Epithelial cell of proximal tubule (primary cell): Measurements from ENCODE around the gene RHPN2. TPM values are rescaled to one million over a fixed set of nuclear protein-coding genes. Genes with fewer than 3 reads are reported as not detected.
"Not testable (repeated sequence)": the region's sequence is repeated elsewhere in the genome, so short reads cannot be mapped to it uniquely, and the experiment has no call there.

Experiments used
- DNase-seq: peaks from one replicate; pipeline ENCODE4 v3.0.0-alpha.2; 2011; ENCODE audit warnings: low read depth
- H3K4me3 ChIP-seq: 2 replicates; pipeline ENCODE4 v1.5.1; 2011; ENCODE audit warnings: low read depth, mild to moderate bottlenecking, low read length
- total RNA-seq: library from RNA; depleted of rRNA; stranded (reverse); fragments of >200 nt; gene quantifications from 2 replicates; pipeline ENCODE4 v1.2.3, GENCODE V29; 2015
- TF ChIP-seq, protein P1 (sequence below): conservative IDR thresholded peaks from 2 replicates; pipeline ENCODE4 v1.5.1; 2012; ENCODE audit warnings: low read depth, mild to moderate bottlenecking, low read length

RHPN2 gene
- total RNA-seq, 1 donor from 2014 or later: 45.7 TPM

DNA sequence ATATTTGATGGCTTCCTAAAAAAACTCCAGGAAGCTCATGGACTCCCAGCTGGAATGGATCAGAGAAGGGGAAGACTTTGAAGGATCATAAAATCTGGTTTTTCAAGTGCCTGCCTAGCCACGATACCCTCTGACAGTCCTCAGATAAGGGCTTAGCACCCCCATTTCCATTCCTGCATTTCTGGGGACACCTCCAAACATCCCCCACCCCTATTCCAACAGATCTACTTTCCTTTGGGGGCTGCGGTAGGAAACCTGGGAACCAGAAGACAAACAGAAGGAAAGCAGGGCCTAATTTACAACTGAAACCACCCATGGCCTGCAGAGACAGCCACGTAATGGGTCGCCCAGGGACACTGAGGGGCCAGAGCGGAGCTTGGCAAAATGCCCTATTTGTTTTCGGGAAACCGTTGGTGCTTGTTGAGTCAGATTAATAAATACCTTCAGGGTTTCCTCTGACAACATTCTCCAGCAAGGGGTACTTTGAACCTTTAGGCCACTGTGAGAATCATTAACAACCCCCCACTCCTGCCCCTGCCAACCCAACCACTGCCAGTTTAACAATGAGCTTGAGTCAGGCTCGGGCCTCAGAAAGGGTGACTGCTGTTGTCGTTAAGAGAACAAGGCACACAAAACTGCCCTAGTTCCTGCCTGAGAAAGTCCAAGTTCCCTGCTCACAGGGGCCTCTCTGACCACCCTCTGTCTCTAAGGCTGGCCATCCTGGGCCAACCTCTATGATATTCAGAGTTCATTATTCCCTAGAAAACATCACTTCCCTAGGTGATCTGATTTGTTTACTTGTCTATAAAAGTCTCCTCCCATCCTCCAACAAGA is 23.5 kb downstream of the RHPN2 start:
- peak; percentile 98 for DNase-seq
- TF ChIP-seq, protein P1, sequence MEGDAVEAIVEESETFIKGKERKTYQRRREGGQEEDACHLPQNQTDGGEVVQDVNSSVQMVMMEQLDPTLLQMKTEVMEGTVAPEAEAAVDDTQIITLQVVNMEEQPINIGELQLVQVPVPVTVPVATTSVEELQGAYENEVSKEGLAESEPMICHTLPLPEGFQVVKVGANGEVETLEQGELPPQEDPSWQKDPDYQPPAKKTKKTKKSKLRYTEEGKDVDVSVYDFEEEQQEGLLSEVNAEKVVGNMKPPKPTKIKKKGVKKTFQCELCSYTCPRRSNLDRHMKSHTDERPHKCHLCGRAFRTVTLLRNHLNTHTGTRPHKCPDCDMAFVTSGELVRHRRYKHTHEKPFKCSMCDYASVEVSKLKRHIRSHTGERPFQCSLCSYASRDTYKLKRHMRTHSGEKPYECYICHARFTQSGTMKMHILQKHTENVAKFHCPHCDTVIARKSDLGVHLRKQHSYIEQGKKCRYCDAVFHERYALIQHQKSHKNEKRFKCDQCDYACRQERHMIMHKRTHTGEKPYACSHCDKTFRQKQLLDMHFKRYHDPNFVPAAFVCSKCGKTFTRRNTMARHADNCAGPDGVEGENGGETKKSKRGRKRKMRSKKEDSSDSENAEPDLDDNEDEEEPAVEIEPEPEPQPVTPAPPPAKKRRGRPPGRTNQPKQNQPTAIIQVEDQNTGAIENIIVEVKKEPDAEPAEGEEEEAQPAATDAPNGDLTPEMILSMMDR: no peak

DNA sequence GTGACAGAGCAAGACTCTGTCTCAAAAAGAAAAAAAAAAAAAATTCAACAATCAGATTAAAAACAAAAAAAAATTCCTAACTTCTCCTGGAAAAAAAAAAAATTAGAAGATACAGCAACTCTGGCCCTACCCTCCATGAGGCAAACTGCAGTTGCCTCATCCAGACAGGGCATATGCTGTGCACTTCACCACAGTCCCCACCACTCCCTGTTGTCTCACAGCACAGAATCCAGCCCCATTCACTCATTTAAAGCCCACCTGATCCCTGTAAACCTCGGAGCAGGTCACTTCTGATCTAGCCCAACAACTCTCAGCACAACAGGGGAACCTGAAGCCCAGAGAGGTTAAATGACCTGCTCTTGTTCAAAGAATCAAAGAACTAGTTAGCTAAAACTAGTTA is 24.9 kb downstream of the RHPN2 start:
- no peak overlapping the region for H3K4me3 ChIP-seq
- DNase-seq: no peak
- TF ChIP-seq, protein P1: no peak

More for the DNA sequence above, 23.5 kb downstream of the RHPN2 start:
- peak overlapping the region; percentile 3 for H3K4me3 ChIP-seq

DNA sequence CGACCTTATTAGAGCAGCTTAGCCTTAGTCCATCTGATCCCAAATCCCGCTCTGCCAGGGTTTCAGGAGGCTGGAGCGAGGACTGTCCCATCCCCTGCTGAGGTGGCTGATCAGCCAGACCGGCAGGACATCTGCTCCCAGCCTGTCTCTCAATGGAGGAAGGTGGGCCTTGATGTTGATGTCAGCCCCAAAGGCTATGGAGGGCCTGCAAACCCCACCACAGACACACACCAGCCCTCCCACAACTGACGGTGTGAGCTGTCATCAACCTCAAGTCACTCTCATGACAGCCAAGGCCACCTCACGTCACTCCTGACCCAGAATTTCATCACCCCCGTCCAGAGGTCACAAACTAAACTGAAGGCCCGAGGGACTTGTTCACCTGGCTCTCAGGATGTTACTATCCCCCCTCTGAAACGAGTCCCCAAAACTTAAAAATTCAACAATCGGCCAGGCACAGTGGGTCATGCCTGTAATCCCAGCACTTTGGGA is 25.5 kb downstream of the RHPN2 start:
- TF ChIP-seq, protein P1: no peak
- H3K4me3 ChIP-seq: no peak overlapping the region
- DNase-seq: no peak

DNA sequence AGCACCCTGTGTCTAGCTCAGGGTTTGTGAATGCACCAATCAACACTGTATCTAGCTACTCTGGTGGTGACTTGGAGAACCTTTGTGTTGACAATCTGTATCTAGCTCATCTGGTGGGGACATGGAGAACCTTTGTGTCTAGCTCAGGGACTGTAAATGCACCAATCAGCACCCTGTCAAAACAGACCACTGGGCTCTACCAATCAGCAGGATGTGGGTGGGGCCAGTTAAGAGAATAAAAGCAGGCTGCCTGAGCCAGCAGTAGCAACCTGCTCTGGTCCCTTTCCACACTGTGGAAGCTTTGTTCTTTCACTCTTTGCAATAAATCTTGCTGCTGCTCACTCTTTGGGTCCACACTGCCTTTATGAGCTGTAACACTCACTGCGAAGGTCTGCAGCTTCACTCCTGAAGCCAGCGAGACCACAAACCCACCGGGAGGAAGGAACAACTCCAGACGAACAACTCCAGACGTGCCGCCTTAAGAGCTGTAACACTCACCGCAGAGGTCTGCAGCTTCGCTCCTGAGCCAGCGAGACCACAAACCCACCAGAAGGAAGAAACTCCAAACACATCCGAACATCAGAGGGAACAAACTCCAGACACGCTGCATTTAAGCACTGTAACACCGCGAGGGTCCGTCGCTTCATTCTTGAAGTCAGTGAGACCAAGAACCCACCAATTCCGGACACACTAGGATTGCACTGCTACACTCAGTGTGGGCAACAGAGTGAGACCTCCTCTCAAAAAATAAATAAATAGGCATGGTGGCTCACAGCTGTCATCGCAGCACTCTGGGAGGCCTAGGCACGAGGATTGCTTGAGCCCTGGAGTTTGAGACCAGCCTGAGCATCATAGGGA is 27.3 kb downstream of the RHPN2 start:
- not testable (repeated sequence) for DNase-seq, H3K4me3 ChIP-seq

DNA sequence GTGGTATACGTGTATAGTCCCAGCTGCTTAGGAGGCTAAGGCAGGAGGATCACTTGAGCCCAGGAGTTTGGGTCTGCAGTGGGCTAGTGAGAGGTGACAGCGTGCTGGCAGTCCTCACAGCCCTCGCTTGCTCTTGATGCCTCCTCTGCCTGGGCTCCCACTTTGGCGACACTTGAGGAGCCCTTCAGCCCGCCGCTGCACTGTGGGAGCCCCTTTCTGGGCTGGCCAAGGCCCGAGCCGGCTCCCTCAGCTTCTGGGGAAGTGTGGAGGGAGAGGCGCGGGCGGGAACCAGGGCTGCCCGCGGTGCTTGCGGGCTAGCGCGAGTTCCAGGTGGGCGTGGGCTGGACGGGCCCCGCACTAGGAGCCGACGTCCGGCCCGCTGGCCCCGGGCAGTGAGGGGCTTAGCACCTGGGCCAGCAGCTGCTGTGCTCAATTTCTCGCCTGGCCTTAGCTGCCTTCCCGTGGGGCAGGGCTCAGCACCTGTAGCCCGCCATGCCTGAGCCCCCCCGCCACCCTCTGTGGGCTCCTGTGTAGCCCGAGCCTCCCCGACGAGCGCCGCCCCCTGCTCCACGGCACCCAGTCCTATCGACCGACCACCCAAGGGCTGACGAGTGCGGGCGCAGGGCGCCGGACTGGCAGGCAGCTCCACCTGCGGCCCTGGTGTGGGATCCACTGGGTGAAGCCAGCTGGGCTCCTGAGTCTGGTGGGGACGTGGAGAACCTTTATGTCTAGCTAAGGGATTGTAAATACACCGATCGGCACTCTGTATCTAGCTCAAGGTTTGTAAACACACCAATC is 28.1 kb downstream of the RHPN2 start:
- not testable (repeated sequence) for H3K4me3 ChIP-seq, DNase-seq

DNA sequence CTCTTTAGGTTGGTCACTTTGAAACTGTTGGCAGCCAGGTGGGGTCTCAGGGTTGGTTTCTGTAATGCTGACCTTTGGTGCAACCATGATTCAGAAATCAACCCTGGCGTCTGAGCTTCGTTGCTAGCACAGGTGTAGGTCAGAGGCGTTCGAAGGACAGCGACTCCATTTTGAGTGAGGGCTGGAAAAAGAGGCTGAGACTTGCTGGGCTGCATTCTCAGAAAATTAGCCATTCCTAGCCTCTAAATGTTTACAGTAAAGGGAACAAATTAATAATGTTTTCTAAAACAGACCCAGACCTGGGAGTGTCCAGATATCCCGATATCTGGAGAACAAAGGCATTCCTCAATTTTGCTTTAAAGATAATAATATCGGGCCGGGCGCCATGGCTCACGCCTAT is 29.2 kb downstream of the RHPN2 start:
- no peak overlapping the region for H3K4me3 ChIP-seq
- no peak for DNase-seq
- TF ChIP-seq, protein P1: no peak

DNA sequence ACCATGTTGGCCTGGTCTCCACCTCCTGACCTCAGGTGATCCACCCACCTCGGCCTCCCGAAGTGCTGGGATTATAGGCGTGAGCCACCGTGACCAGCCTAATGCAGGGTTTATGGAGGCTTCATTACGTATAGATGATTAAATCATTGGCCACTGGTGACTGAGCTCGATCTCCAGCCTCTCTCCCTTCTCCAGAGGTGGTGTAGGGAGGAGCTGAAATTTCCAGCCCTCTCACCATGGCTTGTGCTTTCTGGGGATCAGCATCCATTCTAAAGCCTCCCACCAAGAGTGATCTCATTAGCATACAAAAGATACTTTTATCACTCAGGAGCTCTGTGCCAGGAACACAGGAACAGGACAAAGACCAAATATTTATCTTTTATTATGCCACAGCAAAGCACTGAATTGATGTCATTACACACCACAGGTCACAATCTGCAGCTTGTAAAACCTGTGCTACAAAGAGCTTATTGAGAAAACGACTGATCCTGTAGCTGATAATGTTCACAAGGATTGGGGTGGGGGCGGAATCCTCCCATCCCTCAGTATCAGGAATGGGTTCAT is 32.4 kb downstream of the RHPN2 start:
- no peak for DNase-seq
- TF ChIP-seq, protein P1: no peak
- H3K4me3 ChIP-seq: no peak overlapping the region
